HG02981 (cell line): ENCODE measurements around the gene SEMA3G.

ENCODE experiments used
- ATAC-seq: cut with Tn5 transposase; IDR thresholded peaks from one replicate; pipeline ENCODE4 v1.9.1; 2021; ENCODE audit warnings: mild to moderate bottlenecking, moderate library complexity; ENCODE audit not compliant: unreplicated experiment

Gene SEMA3G

DNA sequence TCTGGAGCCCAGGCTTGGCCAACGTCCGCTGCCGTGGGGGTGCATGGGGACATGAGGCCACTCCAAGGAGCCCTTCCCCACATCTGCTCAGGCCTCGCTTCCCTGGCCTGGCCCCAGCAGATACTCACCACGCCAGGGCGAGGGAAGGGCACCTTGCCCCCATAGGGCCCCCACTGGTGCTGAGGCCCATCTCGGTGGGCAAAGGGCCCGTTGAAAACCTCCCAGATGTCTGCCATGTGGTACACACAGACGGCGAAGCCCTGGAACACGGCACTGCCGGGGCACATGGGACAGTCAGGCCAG is 4.7 kb downstream of the SEMA3G start:
- no peak for ATAC-seq

DNA sequence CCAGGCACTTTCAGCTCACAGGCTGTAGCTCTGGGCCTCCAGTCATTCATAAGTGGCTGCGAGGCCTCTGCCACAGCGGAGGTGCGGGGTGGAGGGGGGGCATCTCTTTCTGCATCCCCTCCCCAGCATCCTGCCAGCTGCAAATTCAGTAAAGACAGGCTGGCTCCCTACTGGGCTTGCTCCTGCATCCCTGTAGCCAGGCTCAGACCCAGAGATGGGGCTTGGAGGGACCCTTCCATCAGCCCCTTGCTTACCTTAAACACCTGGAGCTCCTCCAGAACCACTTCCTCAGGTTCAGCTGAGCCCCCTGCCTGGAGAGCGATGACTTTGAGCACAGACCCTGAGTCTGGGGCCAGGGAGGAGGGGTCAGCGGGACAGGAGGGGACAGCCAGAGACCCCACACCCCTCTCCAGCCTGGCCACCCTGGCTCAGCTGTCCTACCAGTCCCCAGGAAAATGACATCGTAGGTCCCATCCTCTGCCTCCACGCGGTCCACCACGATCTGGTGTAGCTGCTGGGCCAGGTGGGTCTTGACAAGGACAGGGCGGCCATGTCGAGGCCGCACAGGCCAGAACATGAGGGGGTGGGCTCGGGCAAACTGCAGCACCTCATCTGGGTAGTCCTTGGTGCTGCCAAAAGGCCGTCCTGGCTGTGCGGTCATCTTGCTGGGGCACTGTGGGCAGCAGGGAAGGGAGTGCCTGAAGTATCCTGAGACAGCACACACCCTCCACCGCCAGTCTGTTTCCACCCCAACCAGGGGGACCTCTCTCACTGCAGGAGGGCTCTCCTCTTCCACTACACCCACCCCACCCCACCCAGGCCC is 5.3 kb downstream of the SEMA3G start:
- ATAC-seq = no peak

DNA sequence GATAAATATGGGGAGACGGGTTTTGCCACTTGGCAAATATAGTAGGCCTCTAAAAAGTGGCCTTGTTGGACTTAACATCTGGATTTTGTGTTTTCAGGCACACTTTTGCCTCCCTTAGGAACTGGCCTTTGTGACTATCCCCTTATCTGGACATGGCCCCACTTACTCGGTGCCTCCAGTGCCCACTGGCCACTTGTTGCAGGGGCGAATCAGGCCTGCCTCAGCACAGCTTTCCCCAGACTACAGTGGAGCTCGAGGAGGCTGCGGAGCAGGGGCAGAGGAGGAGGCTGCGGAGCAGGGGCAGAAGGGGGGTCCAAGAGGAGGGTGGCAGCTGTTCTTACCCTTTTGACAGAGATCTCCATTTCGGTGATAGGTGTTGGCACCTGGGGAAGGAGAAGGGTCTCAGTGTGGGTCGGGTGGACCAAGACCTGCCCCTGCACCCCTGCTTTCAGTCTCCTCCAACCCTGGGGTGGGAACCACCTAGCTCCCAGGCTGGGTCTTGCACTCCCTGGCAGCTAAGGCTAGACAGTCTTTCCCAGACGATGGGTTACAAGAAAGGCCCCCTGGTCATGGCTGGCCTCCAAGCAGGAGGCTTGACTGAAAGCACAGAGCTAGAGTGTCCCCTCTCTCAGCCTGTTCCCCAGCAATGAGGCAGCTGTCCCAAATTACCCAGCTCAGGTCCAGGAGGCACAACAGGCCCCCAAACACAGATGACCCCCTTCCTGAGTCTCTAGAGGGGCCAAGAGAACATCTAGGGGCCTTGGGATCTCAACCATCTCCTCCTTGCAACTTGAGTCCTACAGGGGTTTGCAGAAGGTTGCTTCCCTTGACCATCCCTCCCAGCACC is 6.1 kb downstream of the SEMA3G start:
- ATAC-seq = no peak

DNA sequence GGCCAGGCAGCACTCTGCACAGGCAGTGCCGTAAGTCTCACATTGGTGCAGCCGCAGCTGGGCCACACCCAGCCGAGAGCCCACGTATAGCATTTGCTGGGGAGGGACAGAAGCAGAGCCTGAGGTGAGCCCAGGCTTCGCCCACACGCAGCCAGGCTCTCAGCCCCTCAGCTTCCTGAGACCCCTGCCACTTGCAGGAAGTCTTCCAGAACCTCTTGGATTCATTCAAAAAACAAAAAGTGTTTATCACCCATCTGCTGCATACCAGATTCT is 6.9 kb downstream of the SEMA3G start:
- ATAC-seq = no peak

DNA sequence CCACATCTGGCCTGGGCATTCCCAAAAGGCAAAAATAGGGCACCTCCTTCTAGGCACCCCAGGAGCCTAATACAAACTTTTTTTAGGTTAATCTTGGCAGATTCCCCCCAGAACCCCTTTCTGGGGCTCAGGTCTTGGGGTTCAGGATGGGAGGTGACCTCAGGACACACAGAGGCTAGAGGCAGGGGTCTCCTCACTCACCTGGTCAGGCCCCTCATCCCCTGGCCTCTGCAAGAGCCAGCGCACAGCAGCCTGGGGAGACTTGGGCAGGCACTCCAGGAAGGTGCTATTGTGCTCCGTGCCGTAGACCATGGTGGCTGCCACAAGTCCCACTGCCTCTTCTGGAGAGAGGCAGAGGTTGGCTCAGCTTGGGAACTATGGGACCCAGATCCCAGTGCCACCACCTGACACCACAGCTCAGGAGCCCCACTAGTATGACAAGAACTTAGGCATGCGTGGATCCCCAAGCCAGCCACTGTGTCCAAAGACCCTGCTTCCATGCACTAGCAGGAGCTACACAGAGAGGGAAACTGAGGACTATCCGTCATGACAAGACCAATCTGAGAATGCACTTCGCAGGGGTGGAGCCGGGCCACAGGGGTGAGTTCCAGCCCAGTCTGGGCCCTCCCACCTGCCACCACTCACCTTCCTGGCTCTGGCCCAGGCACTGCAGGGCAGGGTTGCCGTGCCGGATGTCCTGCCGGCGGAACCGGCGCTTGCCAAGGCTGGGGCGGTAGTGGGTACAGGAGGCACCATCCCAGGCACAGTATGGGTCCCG is 7.4 kb downstream of the SEMA3G start:
- ATAC-seq = no peak

DNA sequence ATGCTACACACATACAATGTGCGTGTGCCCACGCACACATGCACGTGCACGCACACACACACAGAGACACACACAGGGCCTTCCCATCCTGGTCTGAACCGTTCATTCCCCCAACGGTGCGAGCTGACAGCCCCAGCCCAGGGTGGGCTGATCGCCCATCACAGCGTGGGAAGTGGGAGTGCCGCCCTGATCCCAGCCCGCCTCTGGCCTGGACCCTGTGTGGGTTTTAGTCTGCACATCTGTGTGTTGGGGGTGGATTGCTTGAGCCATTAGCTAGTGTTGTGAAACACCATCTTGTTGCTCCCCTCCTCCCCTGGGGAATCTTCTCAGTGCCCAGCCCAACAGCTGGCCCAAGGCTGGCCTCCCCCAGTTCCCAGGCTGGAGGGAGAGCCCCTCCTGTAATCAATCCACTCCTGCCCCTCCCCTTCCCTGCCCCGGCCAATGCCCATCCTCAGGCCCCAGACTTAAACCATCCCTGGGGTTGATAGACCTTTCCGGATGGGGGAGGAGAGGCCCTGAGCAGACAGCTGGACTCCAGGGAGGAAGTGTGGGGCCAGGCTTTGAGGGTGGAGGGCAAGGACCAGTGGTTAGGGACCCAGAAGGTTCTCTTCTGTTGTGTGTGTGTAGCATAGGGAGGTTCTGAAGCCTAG is 8.3 kb downstream of the SEMA3G start:
- no peak for ATAC-seq

DNA sequence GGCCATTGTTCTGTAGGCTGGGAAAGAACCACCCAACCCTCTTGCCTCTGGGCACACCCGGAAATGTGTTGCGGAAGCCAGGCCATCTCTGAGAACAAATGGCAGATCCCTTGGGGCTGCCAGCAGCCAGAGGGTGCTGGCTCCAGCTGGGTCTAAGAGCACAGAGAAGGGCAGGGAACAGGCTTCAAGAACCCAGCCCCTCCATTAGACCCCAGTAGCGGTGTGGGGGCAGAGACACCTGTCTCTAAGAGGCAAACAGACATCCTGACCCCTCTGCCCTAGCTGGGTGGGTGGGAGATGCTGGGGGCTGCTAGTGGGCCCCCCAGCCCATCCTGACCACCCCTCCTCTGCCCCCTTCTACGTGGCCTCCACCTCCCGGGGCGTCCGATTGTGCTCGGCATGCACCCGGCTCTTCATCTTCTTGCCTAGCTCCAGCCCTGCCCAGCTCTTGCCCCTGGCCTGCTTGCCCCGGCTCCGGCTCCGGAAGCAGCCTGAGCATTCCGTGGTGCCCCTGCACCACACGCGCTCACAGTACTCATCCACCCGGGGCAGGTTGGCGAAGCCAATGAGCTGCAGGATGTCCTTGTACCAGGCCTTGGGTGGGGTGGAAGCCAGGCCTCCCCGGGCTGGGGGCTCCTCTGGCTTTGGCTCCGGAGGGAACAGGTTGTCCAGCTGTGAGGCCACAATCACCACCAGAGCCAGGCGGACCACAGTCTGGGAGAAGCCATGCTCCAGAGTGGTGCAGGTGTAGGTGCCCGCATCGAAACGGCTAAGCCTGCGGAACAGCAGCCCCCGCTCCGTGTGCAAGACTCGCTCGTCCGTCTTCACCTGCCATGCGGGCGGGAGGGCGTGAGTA is 9.4 kb downstream of the SEMA3G start:
- no peak for ATAC-seq

DNA sequence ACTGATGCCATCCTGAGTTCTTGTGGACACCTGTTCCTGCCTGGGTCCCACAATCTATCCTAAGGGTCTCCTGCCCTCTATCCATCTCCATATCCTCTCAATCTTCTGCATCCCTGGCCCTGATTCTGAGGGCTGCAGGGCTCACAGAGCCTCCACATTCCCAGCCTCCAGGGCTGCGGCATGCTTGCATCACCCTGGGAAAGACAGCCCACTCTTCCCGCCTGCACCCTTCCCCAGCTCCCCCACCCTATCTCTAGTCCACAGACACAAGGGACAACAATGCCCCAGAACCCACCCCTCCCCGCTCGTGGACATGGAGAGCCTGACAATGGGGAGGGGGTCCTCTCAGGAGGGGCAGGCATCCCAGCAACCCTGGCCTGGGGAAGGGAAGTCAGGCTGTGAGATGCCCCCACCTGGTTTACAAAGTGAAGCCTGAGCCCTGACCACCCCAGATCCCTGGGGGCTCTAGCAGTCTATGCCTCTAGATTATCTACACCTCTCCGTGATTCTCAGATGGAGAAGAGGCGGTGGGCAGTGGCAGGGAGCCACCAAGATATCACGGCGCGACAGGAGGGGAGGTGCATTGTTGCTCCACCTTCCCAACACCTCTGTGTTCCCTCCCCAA is 10.3 kb downstream of the SEMA3G start:
- ATAC-seq = no peak

DNA sequence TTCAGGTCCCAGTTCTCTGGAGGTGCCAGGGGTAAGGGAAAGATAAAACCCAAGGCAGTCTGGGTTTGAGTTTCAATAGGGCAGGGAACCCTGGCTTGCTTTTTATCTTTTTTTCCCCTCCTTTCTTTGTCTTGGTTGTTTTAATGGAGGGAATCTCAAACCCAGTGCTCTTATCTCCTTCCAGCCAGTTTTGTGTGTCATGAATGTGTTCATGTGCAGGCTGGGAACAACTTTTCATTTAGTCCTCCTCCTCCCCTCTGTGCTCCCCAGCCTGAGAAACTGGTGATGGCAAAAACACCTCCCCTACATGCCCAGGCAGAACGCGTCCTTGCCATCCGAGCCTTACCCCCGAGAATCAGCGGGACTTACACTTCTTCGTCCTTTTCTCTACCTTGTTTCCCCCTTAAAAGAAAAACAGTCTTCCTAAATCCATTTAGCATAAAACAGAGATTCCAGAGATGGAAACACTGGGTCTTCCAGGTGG is 10.9 kb downstream of the SEMA3G start:
- no peak for ATAC-seq

DNA sequence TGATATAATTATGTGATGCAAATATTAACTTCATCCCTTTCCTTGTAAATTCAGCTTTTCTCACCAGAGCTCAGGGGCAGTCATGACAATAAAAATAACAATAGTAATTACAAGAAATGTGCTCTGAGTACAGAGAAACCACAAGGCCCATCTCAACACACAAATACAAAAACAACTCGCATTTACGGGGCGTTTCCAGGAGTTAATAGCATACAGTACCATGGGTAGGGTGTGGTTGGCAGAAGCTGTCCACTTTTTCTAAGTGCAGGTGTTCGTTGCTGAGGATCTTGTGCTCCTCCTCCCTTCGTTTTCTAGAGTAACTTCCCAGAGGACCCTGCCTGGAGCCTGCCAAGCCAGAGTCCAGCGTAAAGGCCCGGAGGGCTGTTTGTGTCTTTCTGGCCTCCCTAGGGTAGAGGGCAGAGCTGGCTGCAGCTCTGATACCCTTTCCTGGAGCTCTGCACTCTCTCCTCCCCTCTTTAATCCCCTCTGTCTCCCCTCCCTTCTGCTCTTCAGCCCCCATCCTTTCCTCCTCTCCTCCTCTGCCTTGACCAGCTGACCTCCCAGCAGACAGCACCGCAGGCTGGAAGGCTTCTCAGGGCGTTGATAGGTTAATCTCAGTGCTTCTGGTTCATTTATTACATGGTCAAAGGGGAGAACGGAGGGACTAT is 11.4 kb downstream of the SEMA3G start:
- ATAC-seq = no peak

DNA sequence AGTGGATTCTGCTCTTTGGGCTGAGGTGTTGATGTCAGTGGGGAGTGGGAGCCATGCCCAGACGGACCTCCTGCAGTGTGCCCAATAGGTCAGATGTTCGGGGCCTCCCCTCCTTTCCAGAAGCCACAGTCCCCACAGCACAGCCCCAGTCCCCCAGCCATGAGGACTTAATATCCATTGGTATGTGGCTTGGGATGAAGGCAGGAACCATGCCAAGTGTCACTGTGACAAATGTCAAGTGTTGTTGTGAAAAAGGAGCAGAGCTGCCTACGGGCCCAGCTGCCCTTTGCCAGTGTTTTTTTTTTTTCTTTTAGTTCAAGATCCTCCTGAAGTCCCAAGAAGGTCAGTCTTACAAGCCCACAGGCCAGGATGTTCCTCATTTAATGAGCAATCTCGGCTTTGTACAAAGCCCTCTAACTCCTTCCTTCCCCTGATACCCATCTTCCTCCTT is 12.2 kb downstream of the SEMA3G start:
- ATAC-seq = no peak

DNA sequence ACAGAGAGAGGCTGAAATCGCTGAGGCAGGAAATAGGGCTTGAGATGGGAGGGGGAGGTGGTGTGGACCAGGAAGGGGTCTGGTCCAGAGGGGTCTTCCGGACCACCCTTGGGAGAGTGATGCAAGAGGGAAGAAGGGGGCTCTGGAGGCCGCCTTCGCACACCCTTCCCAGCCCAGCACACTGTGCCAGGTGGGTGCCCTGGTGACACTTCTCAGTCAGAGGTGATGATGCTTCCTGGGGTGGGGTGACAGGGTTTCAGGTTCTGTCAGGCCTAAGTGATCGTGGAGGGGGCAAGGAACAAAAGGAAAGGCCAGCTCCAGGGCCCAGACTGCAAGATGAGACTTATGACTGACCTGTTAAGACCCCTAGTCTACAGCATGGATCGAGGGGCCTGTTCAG is 12.7 kb downstream of the SEMA3G start:
- no peak for ATAC-seq

DNA sequence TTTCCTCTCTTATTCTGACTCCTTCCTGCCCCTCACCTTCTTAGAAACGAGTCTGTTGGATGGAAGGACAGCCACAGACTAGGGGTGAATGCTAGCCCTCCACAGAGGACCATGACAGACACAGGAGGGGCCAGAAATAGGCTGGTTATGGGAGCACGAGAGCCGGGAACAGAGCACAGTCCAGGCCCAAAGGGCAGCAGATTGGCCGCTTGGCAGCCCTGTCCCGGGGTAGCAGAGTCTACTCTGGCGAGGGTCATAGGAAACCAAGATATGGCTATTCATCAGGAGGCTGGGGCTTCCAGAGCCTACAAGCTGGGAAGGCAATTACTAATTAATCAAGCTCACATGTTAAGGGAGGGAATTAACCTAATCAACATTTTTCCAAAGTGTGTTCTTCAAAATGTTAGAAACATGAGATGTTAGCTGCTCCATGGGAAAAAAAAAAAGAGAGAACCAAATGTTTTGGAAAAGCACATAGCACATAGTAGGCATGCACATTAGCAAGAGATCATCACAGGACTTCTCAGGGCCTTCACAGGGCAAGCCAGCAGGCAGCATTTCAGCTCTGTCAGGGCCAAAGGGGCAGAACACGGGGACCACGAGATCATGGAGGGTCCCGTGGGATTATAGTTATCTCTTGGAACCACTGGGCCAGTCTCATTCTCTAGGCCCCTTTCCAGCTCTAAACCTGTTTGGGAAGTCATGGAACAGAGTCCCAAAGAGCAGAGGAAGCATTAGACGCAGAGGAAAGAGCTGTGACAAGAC is 13.3 kb downstream of the SEMA3G start:
- ATAC-seq = no peak

DNA sequence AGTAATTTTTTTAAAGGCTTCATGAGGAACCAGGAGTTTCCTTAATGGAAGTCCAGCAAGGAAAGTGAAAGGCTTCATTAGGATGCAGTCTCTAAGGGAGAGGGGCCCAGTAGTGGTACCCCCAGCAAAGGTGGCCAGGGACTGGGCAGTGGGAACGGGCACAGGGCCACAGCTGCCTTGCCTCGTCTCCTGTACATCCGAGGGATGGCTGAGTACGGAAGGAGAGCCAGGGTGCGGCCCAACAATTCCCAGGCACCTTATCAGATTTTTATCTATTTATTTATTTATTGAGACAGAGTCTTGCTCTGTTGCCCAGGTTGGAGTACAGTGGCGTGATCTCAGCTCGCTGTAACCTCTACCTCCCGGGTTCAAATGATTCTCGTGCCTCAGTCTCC is 14.5 kb downstream of the SEMA3G start:
- ATAC-seq = no peak

DNA sequence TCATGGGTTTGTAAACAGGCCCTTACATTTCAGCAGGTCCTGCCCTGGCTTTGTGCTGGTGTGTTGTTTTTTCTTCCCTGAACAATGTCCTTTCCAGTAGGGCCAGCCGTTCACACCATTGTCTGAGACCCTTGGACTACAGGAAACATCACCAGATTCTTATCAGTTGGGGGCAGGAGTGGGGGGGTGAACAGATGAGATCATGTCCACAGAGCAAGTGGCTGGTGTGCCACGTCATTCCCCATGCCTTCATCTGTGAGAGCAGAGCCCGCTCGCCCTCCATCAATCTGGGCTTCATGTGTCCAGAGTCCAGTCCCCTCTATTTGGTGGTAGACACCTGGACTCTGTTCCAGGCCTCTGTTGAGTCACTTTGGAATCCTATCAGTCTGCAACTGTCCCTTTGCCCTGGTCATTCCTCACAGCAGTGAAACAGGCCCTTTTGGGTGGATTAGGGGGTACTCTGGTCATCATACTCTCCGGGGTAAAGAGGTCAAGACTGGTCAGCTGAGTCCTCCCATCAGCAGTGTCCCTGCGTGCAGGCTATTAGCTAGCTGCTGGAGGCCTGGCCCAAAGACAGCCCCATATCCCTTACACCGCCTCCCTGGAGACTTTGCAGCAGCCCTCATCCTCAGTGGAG is 15.0 kb downstream of the SEMA3G start:
- no peak for ATAC-seq

DNA sequence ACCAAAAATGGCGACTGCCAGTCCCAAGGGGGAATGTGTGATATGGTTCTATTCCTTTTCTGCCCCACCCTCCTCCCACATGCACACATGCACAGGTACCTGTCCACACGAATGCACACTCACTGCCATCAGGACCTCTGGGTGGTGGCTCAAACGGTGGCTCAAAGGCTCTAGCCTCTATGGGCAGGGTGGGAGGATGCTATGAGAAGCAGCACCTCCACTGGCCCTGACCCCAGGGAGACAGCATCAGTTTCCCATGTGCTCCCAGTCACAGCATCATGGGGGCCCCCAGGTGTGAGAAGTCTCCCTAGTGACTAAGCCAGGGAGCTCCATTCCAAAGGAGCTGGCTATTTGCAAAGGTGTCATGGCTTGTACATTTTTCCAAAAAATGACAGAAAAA is 15.9 kb downstream of the SEMA3G start:
- no peak for ATAC-seq

DNA sequence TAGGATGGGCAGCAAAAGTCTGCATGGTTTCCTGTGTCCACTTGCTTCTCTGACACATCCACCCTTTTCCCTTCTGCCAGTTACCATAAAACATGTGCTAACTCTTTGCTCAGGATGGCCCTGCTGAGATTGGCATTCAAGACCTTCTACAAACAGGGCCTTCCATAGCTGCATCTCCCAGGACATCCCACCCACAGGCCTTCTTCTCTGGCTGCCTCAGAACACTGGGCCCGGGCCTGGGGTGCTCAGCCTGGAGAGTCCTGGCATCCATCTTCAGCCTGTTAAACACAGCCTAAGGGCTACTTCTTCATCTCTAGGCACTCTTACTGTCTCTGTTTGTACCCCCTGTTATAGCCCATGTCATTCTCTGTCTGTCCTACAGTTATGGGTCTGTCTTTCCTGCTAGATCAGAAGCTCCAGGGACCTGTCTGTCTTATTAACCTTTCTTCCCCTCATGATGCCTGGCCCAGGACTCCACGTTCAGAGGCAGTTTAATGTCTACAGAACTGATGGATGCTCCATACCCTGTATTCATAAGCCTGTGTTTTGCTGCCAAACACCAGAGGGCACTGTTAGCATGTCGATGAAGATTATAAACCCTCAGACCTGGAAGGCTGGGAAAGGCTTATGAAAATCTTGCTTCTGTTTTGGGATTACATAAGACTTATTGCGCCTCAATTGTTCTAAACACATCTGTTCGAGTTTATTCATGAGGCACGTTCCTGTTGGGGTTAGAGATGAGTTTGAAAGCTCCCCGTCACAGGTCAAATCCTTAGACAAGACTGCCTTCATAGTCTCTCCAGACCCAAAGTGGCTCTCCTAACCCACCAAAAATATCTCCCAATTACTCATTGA is 16.5 kb downstream of the SEMA3G start:
- no peak for ATAC-seq
